Gastrocnemius medialis (tissue), 4 donors: Measurements from ENCODE around the gene LMAN2.

Experiments
- CTCF ChIP-seq, 5 experiments: fragments of 450-650 bp in 3 of 5; fragments of 200-600 bp in 2 of 5; sonication (generic) in 2 of 5; IDR thresholded peaks in 4 of 5; conservative IDR thresholded peaks in 1 of 5; 1 replicate in 4 of 5; 2 replicates in 1 of 5; pipeline ENCODE4 v1.5.1; 2016 to 2019; ENCODE audit warnings: antibody characterized with exemption in 5 of 5, mild to moderate bottlenecking in 3 of 5, moderate library complexity in 3 of 5
- POLR2A ChIP-seq, 2 donors: fragments of 450-650 bp; IDR thresholded peaks; one replicate each; pipeline ENCODE4 v1.6.1; 2017; ENCODE audit warnings: antibody characterized with exemption in 2 of 2, mild to moderate bottlenecking in 2 of 2, moderate library complexity in 2 of 2

DNA sequence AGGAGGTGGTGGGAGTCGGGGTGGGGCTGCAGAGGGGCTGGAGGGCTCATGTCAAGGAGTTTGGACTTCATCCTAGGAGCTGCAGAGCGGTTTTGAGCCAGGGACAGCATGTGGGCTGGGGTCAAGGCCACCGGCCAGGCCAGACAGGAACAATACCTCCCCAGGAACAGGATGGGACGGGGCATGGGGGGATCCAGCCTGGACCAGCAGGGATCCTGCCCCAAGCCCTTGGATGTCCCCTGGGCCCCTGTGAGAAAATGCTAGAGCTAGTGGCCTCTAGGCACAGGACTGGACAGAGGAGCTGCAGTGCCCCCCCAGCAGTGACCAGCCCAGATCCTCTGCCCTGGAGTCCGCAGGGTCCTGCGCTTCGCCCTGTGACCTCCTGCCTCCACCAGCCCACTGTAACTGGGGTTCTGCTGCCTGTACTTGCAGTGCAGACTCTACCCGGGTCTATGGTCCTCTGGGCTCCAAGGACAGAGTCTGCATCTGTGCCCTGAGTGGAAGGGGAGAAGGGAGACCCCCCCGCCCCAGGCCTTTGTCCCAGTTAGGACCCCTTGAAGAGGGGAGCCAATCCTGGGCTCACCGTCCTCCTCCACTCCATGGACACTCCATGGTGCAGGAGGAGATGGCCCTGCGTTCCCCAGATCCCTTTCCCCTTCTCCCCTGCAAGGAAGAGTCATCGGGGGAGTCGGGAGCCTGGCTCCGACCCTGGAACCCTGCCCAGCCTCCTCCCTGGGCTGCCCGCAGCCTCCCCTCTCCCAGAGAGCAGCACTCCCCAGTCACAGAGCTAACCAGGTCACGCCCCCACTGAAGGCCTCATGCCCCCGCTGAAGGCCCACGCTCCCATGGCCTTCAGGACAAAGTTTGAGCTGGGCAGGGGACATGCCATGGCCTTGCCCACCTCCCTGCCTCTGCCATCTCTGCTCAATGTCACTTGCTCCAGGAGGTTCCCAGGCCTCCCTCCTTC lies 36.8 kb downstream of the LMAN2 start:
- TF ChIP-seq CTCF (IDR thresholded peaks at IDR 0.05 in 4 of 5, conservative IDR thresholded peaks at IDR 0.05 in 1 of 5), result no peak
- no peak for TF ChIP-seq POLR2A (IDR thresholded peaks at IDR 0.05)
